CD4-positive, alpha-beta memory T cell (primary cell): ENCODE results near the gene SLC22A17. TPM values are rescaled to one million over a fixed set of nuclear protein-coding genes. Genes with fewer than 3 reads are reported as not detected.
A peak's percentile ranks its signal among the peaks of the same experiment; 100 is the strongest.

ENCODE experiments used
- CTCF ChIA-PET: fragments of 350-600 bp; sonication (Branson Sonifier 250); formaldehyde crosslinking; loops from one replicate; lab custom pipeline; 2021; ENCODE audit warnings: inconsistent platforms; ENCODE audit not compliant: partially characterized antibody; lab: Charles Lee
- POLR2A ChIA-PET: fragments of 350-600 bp; sonication (Branson Sonifier 250); formaldehyde crosslinking; loops from one replicate; lab custom pipeline; 2021; ENCODE audit not compliant: partially characterized antibody; lab: Charles Lee
- DNase-seq, 5 donors: peaks; one replicate each; pipeline versions ENCODE4 v3.0.0 to v3.0.0-alpha.2; 2020 to 2022; ENCODE audit warnings: mixed read lengths in 1 of 5
- H3K27ac ChIP-seq: one replicate; pipeline ENCODE4 v1.7.0; 2013; ENCODE audit warnings: low read depth, low read length
- H3K27me3 ChIP-seq: 2 replicates; pipeline ENCODE4 v1.7.0; 2013; ENCODE audit warnings: mild to moderate bottlenecking, low read length, moderate library complexity; ENCODE audit not compliant: insufficient read depth
- H3K36me3 ChIP-seq: 2 replicates; pipeline ENCODE4 v1.7.0; 2013; ENCODE audit warnings: mild to moderate bottlenecking, low read length, moderate library complexity; ENCODE audit not compliant: insufficient read depth
- H3K4me1 ChIP-seq: 2 replicates; pipeline ENCODE4 v1.7.0; 2013; ENCODE audit warnings: mild to moderate bottlenecking, low read length, moderate library complexity; ENCODE audit not compliant: insufficient read depth
- H3K4me3 ChIP-seq, 2 donors: one replicate each; pipeline ENCODE4 v1.7.0; 2013; ENCODE audit warnings: low read length in 2 of 2, mild to moderate bottlenecking in 1 of 2
- H3K9me3 ChIP-seq, 2 donors: one replicate each; pipeline ENCODE4 v1.7.0; 2013; ENCODE audit warnings: low read length in 2 of 2, control low read depth in 1 of 2; ENCODE audit not compliant: control insufficient read depth in 1 of 2
- H3K27ac Mint-ChIP-seq, 7 donors: one replicate each; pipeline ENCODE4 v1.8.0; 2020 to 2021; ENCODE audit warnings: mixed read lengths in 7 of 7, mild to moderate bottlenecking in 6 of 7, inconsistent platforms in 3 of 7, moderate library complexity in 3 of 7
- H3K27me3 Mint-ChIP-seq, 2 donors: one replicate each; pipeline ENCODE4 v1.8.0; 2020 to 2021; ENCODE audit warnings: mixed read lengths in 2 of 2
- H3K36me3 Mint-ChIP-seq, 2 donors: one replicate each; pipeline ENCODE4 v1.8.0; 2020 to 2021; ENCODE audit warnings: mixed read lengths in 2 of 2, inconsistent platforms in 1 of 2, mild to moderate bottlenecking in 1 of 2
- H3K4me1 Mint-ChIP-seq, 4 donors: one replicate each; pipeline ENCODE4 v1.8.0; 2020 to 2021; ENCODE audit warnings: mixed read lengths in 4 of 4, mild to moderate bottlenecking in 1 of 4
- H3K4me3 Mint-ChIP-seq, 8 donors: one replicate each; pipeline ENCODE4 v1.8.0; 2020 to 2021; ENCODE audit warnings: mixed read lengths in 8 of 8, mild to moderate bottlenecking in 7 of 8, moderate library complexity in 6 of 8, inconsistent platforms in 3 of 8
- H3K9me3 Mint-ChIP-seq, 8 donors: one replicate each; pipeline ENCODE4 v1.8.0; 2020 to 2021; ENCODE audit warnings: mixed read lengths in 8 of 8, mild to moderate bottlenecking in 5 of 8, inconsistent platforms in 3 of 8, moderate library complexity in 1 of 8
- intact Hi-C: fragments of 100-400 bp; cut with micrococcal nuclease; formaldehyde crosslinking; loops from one replicate; pipeline ENCODE4 v1.15.1; 2023
- microRNA-seq: library from miRNA; unstranded; fragments of <30 nt; microRNA quantifications from one replicate; pipeline ENCODE4 v1.2.0, GENCODE V29; 2021; ENCODE audit warnings: borderline replicate concordance, borderline number of aligned reads, borderline microRNAs expressed, mixed read lengths
- polyA plus RNA-seq, 2 donors: library from polyadenylated mRNA; unstranded; fragments of 300-500 nt; fragmentation: Illumina TruSeq; gene quantifications; one replicate each; pipeline ENCODE4 v1.2.3, GENCODE V29; 2021
- total RNA-seq, 2 experiments: library from RNA; stranded (reverse); gene quantifications; one replicate each; pipeline ENCODE4 v1.2.3, GENCODE V29; 2021

SLC22A17 gene
- total and polyA plus RNA-seq, 4 experiments from 2014 or later, result 2.9 to 21.1 (median 11.9) TPM

DNA sequence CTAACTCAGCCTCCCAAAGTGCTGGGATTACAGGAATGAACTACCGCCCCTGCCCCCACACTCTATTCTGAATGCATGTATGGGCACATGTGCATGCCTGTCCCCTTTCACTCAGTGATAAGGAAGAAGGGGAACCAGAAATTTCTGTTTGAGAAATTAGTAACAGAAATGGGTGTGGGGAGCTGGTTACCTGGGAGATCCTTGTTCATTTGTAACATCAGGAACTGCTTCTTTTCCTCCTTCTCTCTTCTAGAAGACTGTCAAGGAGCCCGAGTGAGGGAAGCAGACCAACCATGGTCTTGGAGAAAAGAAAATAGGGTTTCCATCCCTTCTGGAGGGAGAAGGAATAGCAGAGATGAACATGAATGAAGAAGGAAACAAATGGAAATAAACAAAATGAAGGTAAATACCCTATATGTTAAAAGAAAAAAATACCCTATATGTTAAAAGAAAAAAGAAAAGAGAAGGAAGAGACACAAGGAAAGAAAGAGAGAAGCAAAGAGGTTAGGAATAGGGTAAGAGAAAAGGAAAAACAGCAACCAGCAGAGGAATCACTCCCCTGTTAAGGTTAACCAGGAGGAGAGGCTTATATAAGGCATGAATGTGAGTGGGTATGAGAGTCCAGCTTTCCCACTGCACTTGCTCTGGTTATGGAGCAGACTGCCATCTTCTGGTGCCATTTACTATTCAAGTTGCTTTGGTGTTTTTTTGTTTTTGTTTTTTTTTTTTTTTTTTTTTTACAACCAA, 53.3 kb downstream of the SLC22A17 start:
- peaks cover 0 to 3% (median 0%) of the 10 kb centered on the region in 8 donors for H3K9me3 Mint-ChIP-seq
- Histone ChIP-seq H3K4me3 (no peak overlapping the region), H3K27ac (no peak overlapping the region), H3K27me3 (no peaks in the 10 kb centered on the region), H3K4me1 (peaks cover 25% of the 10 kb centered on the region), H3K9me3 (no peaks in the 10 kb centered on the region), H3K36me3 (no peaks in the 10 kb centered on the region)
- H3K4me1 Mint-ChIP-seq, result peaks cover 21 to 40% (median 32%) of the 10 kb centered on the region in 4 donors
- peak overlapping the region; percentile 58 to 99 (median 89) for H3K27ac Mint-ChIP-seq
- peak; percentile 22 to 54 (median 38) for DNase-seq
- ChIA-PET POLR2A (interaction anchor here (0.7 to 6.2 kb wide), 3 partner anchors 13 to 477 kb away, joined by 3 to 100 read pairs (median 12); partner anchors contain the start of genes HOMEZ and PABPN1), CTCF (interaction anchor here (2.0 to 7.3 kb wide), 4 partner anchors 10 to 36 kb away, joined by 5 to 93 read pairs (median 36); partner anchors contain the start of genes HOMEZ and PABPN1)
- intact Hi-C loops, result no loop called here
- peak overlapping the region in 6 of 8 donors; percentile 25 to 68 (median 48) for H3K4me3 Mint-ChIP-seq
- H3K36me3 Mint-ChIP-seq, result peaks cover 4 to 28% of the 10 kb centered on the region in 2 donors
- H3K27me3 Mint-ChIP-seq, result no peaks in the 10 kb centered on the region

GRCh38 chr14:23297611-23298277, 54.9 kb downstream of the SLC22A17 start:
- DNase-seq, result no peak
- peak overlapping the region in 4 of 7 donors; percentile 15 to 56 (median 38) for H3K27ac Mint-ChIP-seq
- H3K9me3 Mint-ChIP-seq, result peaks cover 0 to 3% (median 0%) of the 10 kb centered on the region in 8 donors
- no peaks in the 10 kb centered on the region for H3K27me3 ChIP-seq
- H3K4me3 ChIP-seq, result no peak overlapping the region
- peaks cover 4 to 27% of the 10 kb centered on the region in 2 donors for H3K36me3 Mint-ChIP-seq
- peaks cover 18 to 40% (median 29%) of the 10 kb centered on the region in 4 donors for H3K4me1 Mint-ChIP-seq
- no peaks in the 10 kb centered on the region for H3K36me3 ChIP-seq
- POLR2A ChIA-PET, result interaction anchor here (2.9 to 6.2 kb wide), 2 partner anchors 11 to 24 kb away, joined by 12 to 100 read pairs; partner anchors contain the start of genes HOMEZ and PABPN1
- no peaks in the 10 kb centered on the region for H3K9me3 ChIP-seq
- CTCF ChIA-PET, result interaction anchor here (1.0 to 6.7 kb wide), 8 partner anchors 8 to 230 kb away, joined by 3 to 65 read pairs (median 6); partner anchors contain the start of gene HOMEZ
- H3K4me1 ChIP-seq, result peaks cover 29% of the 10 kb centered on the region
- H3K4me3 Mint-ChIP-seq, result no peak overlapping the region
- no peaks in the 10 kb centered on the region for H3K27me3 Mint-ChIP-seq
- intact Hi-C loops, result no loop called here
- H3K27ac ChIP-seq, result no peak overlapping the region

GRCh38 chr14:23297096-23297495, 55.6 kb downstream of the SLC22A17 start:
- no peaks in the 10 kb centered on the region for H3K9me3 ChIP-seq
- intact Hi-C loops, result no loop called here
- Mint-ChIP-seq H3K27ac (peak overlapping the region in 1 of 7 donors; percentile 56), H3K4me3 (peak overlapping the region in 1 of 8 donors; percentile 43), H3K27me3 (no peaks in the 10 kb centered on the region), H3K9me3 (peaks cover 0 to 1% (median 0%) of the 10 kb centered on the region in 8 donors), H3K36me3 (peaks cover 4 to 24% of the 10 kb centered on the region in 2 donors), H3K4me1 (peaks cover 16 to 36% (median 27%) of the 10 kb centered on the region in 4 donors)
- H3K4me3 ChIP-seq, result no peak overlapping the region
- H3K27ac ChIP-seq, result no peak overlapping the region
- H3K4me1 ChIP-seq, result peaks cover 29% of the 10 kb centered on the region
- H3K36me3 ChIP-seq, result no peaks in the 10 kb centered on the region
- CTCF ChIA-PET, result interaction anchor here (0.6 to 3.9 kb wide), 8 partner anchors 8 to 229 kb away, joined by 3 to 38 read pairs (median 4); partner anchors contain the start of gene HOMEZ
- POLR2A ChIA-PET, result interaction anchor here (2.9 to 3.3 kb wide), 2 partner anchors 11 to 24 kb away, joined by 12 to 15 read pairs; partner anchors contain the start of genes HOMEZ and PABPN1
- no peak for DNase-seq
- no peaks in the 10 kb centered on the region for H3K27me3 ChIP-seq

Small RNA genes within 50 kb of the gene (microRNA-seq; reads per million reads assigned to microRNA genes)
- not detected for gene MIR208A

Other genes starting within 250 kb of the SLC22A17 start
- not detected for gene CIROP, start 247.9 kb downstream of the SLC22A17 start, total RNA-seq
- not detected for gene CIROP, start 247.9 kb downstream of the SLC22A17 start, polyA plus RNA-seq
- gene CEBPE, start 233.6 kb downstream of the SLC22A17 start, total RNA-seq, result under 1 TPM; 0.69 to 0.84 TPM
- under 1 TPM; 0.16 to 0.35 TPM for gene CEBPE, start 233.6 kb downstream of the SLC22A17 start, polyA plus RNA-seq
- gene SLC7A8, start 169.2 kb downstream of the SLC22A17 start, total RNA-seq, result 1 to 10 TPM; 2.4 to 4.1 TPM
- under 1 TPM; 0.56 to 0.62 TPM for gene SLC7A8, start 169.2 kb downstream of the SLC22A17 start, polyA plus RNA-seq
- gene RNF212B, start 115.0 kb downstream of the SLC22A17 start, total RNA-seq, result not detected
- gene RNF212B, start 115.0 kb downstream of the SLC22A17 start, polyA plus RNA-seq, result not detected
- gene HOMEZ, start 66.8 kb downstream of the SLC22A17 start, total RNA-seq, result 10 to 100 TPM; 21.0 to 21.7 TPM
- 1 to 10 TPM; 1.5 to 5.7 TPM for gene HOMEZ, start 66.8 kb downstream of the SLC22A17 start, polyA plus RNA-seq
- gene PPP1R3E, start 50.0 kb downstream of the SLC22A17 start, total RNA-seq, result 10 to 100 TPM; 82.3 to 87.3 TPM
- gene PPP1R3E, start 50.0 kb downstream of the SLC22A17 start, polyA plus RNA-seq, result 1 to 10 TPM; 1.3 to 2.9 TPM
- gene BCL2L2, start 46.1 kb downstream of the SLC22A17 start, total RNA-seq, result 1 to 10 TPM; 2.0 to 3.6 TPM
- not detected for gene BCL2L2, start 46.1 kb downstream of the SLC22A17 start, polyA plus RNA-seq
- gene PABPN1, start 31.4 kb downstream of the SLC22A17 start, total RNA-seq, result 100 to 1,000 TPM; 194 to 196 TPM
- gene PABPN1, start 31.4 kb downstream of the SLC22A17 start, polyA plus RNA-seq, result 100 to 1,000 TPM in 1 of 2 donors, 10 to 100 TPM in 1; 91.7 to 125 TPM
- gene EFS, start 12.3 kb upstream of the SLC22A17 start, total RNA-seq, result not detected
- not detected for gene EFS, start 12.3 kb upstream of the SLC22A17 start, polyA plus RNA-seq
- gene IL25, start 19.9 kb upstream of the SLC22A17 start, total RNA-seq, result not detected
- not detected for gene IL25, start 19.9 kb upstream of the SLC22A17 start, polyA plus RNA-seq
- not detected for gene CMTM5, start 24.2 kb upstream of the SLC22A17 start, total RNA-seq
- gene CMTM5, start 24.2 kb upstream of the SLC22A17 start, polyA plus RNA-seq, result not detected
- not detected for gene MYH6, start 55.4 kb upstream of the SLC22A17 start, total RNA-seq
- gene MYH6, start 55.4 kb upstream of the SLC22A17 start, polyA plus RNA-seq, result not detected
- not detected for gene MYH7, start 82.8 kb upstream of the SLC22A17 start, total RNA-seq
- gene MYH7, start 82.8 kb upstream of the SLC22A17 start, polyA plus RNA-seq, result not detected
- gene NGDN, start 116.8 kb upstream of the SLC22A17 start, total RNA-seq, result 10 to 100 TPM; 60.7 to 63.5 TPM
- 10 to 100 TPM; 61.0 to 95.1 TPM for gene NGDN, start 116.8 kb upstream of the SLC22A17 start, polyA plus RNA-seq
- under 1 TPM; 0.35 to 0.36 TPM for gene ZFHX2, start 198.9 kb upstream of the SLC22A17 start, total RNA-seq
- gene ZFHX2, start 198.9 kb upstream of the SLC22A17 start, polyA plus RNA-seq, result not detected
- gene THTPA, start 203.4 kb upstream of the SLC22A17 start, total RNA-seq, result 10 to 100 TPM; 25.6 to 26.2 TPM
- 10 to 100 TPM; 10.9 to 15.5 TPM for gene THTPA, start 203.4 kb upstream of the SLC22A17 start, polyA plus RNA-seq
- 100 to 1,000 TPM; 492 to 498 TPM for gene AP1G2, start 214.9 kb upstream of the SLC22A17 start, total RNA-seq
- 100 to 1,000 TPM in 1 of 2 donors, 10 to 100 TPM in 1; 65.7 to 108 TPM for gene AP1G2, start 214.9 kb upstream of the SLC22A17 start, polyA plus RNA-seq
- gene JPH4, start 225.9 kb upstream of the SLC22A17 start, total RNA-seq, result not detected
- gene JPH4, start 225.9 kb upstream of the SLC22A17 start, polyA plus RNA-seq, result under 1 TPM in 1 of 2 donors, not detected in 1; 0.08 TPM